Adrenal gland (tissue), 12 donors: ENCODE measurements around the gene CACNA1B. TPM values are rescaled to one million over a fixed set of nuclear protein-coding genes. Genes with fewer than 3 reads are reported as not detected.

Experiments
- DNase-seq, 7 donors: peaks; one replicate each; pipeline ENCODE4 v3.0.0-alpha.2; 2019 to 2020
- H3K27ac ChIP-seq, 5 donors: fragments of 200-600 bp; sonication (generic) in 4 of 5; 1 replicate in 3 of 5; 2 replicates in 2 of 5; pipeline versions ENCODE4 v1.5.1 to v1.8.0; 2016 to 2020; ENCODE audit warnings: mild to moderate bottlenecking in 1 of 5
- H3K27me3 ChIP-seq: fragments of 200-600 bp; 2 replicates; pipeline ENCODE4 v1.8.0; 2021
- H3K36me3 ChIP-seq, 2 donors: fragments of 200-600 bp; replicated peaks in 1 of 2; 1 replicate in 1 of 2; 2 replicates in 1 of 2; pipeline versions ENCODE4 v1.5.1 to v1.8.0; 2018 to 2022
- H3K4me1 ChIP-seq, 2 donors: fragments of 200-600 bp; replicated peaks in 1 of 2; 1 replicate in 1 of 2; 2 replicates in 1 of 2; pipeline versions ENCODE4 v1.5.1 to v1.8.0; 2018 to 2021
- H3K4me3 ChIP-seq, 4 donors: fragments of 200-600 bp; sonication (generic) in 3 of 4; one replicate each; pipeline ENCODE4 v1.5.1; 2016 to 2018
- H3K9me3 ChIP-seq, 3 donors: fragments of 200-600 bp; sonication (generic) in 1 of 3; replicated peaks in 1 of 3; 1 replicate in 2 of 3; 2 replicates in 1 of 3; pipeline versions ENCODE4 v1.5.1 to v1.8.0; 2016 to 2021
- POLR2A ChIP-seq, 2 donors: fragments of 450-650 bp; IDR thresholded peaks; one replicate each; pipeline ENCODE4 v1.6.1; 2017; ENCODE audit warnings: antibody characterized with exemption in 2 of 2, mild to moderate bottlenecking in 2 of 2, moderate library complexity in 1 of 2
- WGBS, 4 donors: extraction: QIAGEN DNeasy Blood & Tissue Kit in 2 of 4; methylation state at CpG; one replicate each; pipeline versions ENCODE4 v1.1.5 to v1.1.7; 2013 to 2017; 5-methylcytosine and 5-hydroxymethylcytosine counted together
- intact Hi-C, 2 donors: fragments of 100-400 bp; cut with DNase I; formaldehyde crosslinking; loops; one replicate each; pipeline versions ENCODE4 v1.14.1 to v1.15.0; 2022 to 2023
- polyA plus RNA-seq, 3 donors: library from polyadenylated mRNA; stranded (reverse); fragments of 200-250 nt in 2 of 3; fragments of 350-450 nt in 1 of 3; fragmentation: Illumina TruSeq in 1 of 3; extraction: RNeasy Lipid Tissue Mini Kit (QIAGEN cat#74804) in 1 of 3; gene quantifications; one replicate each; pipeline ENCODE4 v1.2.3, GENCODE V29; 2013 to 2014
- total RNA-seq, 9 donors: library from RNA; depleted of rRNA in 4 of 9; stranded (reverse); fragments of >200 nt in 4 of 9; fragments of 120-200 nt in 1 of 9; fragmentation: NEBNext Ultra II Directional in 1 of 9; extraction: Animal tissue kit (Norgen Biotek cat#: 25700) in 1 of 9; gene quantifications; one replicate each; pipeline versions ENCODE4 v1.1.0 to v1.2.4, GENCODE V29; 2013 to 2023
- TF ChIP-seq, protein P1 (sequence below), 6 experiments: fragments of 450-650 bp in 4 of 6; fragments of 200-600 bp in 2 of 6; sonication (generic) in 1 of 6; IDR thresholded peaks; 1 replicate in 5 of 6; 2 replicates in 1 of 6; pipeline versions ENCODE4 v1.5.1 to v1.8.0; 2016 to 2021; ENCODE audit warnings: antibody characterized with exemption in 6 of 6, mild to moderate bottlenecking in 2 of 6, moderate library complexity in 1 of 6
- donor health status: healthy with polysubstance abuse.
- donor health status: Bipolar disorder and iron deficiency.
- donor health status: DM: yes; HTN: yes; CAD: no.
- donor health status: DM: no; HTN: no; CAD: no.
- donor health status: DM: no; HTN: no; CAD: no.
- donor health status: DM: yes; HTN: yes; CAD: no.

CACNA1B gene
- total and polyA plus RNA-seq, 12 donors = 0.04 to 4.9 (median 1.1) TPM; not detected in 1

DNA sequence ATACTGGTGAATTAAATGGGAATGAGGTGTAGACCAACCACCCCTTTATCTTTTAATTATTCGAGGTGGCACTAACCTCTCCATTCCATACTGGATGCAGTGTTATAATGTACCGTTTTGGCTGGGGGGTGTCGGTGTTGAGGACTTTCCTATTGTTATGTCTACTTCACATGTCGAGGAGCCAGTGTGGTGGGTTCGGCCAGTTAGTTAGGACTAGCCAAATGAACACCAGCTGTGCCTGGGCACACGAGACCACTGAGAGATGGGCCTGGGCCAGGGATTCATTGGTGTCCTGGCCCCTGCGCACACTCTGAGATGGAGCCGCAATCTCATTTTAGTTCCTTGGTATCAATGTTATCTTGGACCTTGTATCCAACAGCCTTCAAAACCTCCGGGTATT is 186.2 kb downstream of the CACNA1B start:
- 64 to 78% (median 73%) methylated on average over 8 to 9 of the region's 9 CpGs for WGBS, 4 donors
- Histone ChIP-seq H3K27me3 (no peaks in the 10 kb centered on the region), H3K4me1 (no peaks in the 10 kb centered on the region), H3K9me3 (no peaks in the 10 kb centered on the region), H3K4me3 (no peak overlapping the region), H3K36me3 (no peaks in the 10 kb centered on the region), H3K27ac (no peak overlapping the region)
- intact Hi-C loops = no loop called here
- DNase-seq = no peak
- TF ChIP-seq POLR2A (IDR thresholded peaks at IDR 0.05) = no peak
- TF ChIP-seq, protein P1, sequence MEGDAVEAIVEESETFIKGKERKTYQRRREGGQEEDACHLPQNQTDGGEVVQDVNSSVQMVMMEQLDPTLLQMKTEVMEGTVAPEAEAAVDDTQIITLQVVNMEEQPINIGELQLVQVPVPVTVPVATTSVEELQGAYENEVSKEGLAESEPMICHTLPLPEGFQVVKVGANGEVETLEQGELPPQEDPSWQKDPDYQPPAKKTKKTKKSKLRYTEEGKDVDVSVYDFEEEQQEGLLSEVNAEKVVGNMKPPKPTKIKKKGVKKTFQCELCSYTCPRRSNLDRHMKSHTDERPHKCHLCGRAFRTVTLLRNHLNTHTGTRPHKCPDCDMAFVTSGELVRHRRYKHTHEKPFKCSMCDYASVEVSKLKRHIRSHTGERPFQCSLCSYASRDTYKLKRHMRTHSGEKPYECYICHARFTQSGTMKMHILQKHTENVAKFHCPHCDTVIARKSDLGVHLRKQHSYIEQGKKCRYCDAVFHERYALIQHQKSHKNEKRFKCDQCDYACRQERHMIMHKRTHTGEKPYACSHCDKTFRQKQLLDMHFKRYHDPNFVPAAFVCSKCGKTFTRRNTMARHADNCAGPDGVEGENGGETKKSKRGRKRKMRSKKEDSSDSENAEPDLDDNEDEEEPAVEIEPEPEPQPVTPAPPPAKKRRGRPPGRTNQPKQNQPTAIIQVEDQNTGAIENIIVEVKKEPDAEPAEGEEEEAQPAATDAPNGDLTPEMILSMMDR (IDR thresholded peaks at IDR 0.05) = no peak

DNA sequence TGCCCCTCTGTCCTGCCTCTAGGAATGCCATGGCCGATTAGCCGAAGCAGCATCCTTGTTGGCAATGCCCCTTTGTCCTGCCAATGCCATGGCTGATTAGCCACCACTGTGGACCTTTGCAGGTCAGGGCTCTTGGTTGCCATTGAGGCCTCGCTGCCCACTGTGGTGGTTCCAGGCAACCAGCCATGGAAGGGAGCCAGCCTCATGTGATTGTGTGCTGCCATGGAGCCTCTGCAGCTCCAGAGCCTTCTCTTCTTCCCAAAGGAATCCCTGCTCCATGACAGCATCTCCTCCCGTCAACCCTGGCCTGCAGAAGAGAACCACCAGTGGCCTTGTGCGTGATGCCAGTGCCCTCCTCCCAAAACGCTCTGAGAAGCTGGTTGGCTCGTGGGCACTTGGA is 187.0 kb downstream of the CACNA1B start:
- Histone ChIP-seq H3K4me3 (no peak overlapping the region), H3K36me3 (no peaks in the 10 kb centered on the region), H3K4me1 (no peaks in the 10 kb centered on the region), H3K9me3 (no peaks in the 10 kb centered on the region), H3K27me3 (no peaks in the 10 kb centered on the region), H3K27ac (no peak overlapping the region)
- WGBS, 4 donors = 78 to 87% (median 85%) methylated on average over 6 to 7 of the region's 7 CpGs
- DNase-seq = no peak
- TF ChIP-seq, protein P1 (IDR thresholded peaks at IDR 0.05) = no peak
- no peak for TF ChIP-seq POLR2A (IDR thresholded peaks at IDR 0.05)
- intact Hi-C loops = no loop called here

DNA sequence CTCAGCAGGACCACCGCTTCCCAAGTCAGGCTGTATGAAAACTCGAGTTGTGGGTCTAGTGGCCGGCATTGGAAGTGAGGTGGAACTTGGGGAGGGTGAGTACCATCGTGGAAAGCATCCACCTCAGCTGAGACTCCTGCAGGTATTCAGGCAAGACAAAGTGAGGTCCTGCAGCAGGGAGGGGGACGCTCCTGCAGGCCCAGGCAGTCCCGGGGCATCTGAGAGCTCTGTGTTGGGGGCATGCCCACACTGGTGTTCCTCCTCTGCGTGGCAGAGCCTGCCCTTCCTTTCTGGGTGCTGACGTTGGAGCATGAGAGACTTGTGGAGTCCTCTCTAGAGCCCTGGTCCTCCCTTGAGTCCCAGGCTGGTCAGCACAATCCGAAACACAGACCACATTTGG is 187.7 kb downstream of the CACNA1B start:
- no peaks in the 10 kb centered on the region for H3K27me3 ChIP-seq
- TF ChIP-seq POLR2A (IDR thresholded peaks at IDR 0.05) = no peak
- TF ChIP-seq, protein P1 (IDR thresholded peaks at IDR 0.05) = no peak
- no peaks in the 10 kb centered on the region for H3K9me3 ChIP-seq
- DNase-seq = no peak
- WGBS, 4 donors = 66 to 80% (median 77%) methylated on average over 6 to 9 of the region's 9 CpGs
- H3K27ac ChIP-seq = no peak overlapping the region
- intact Hi-C loops = no loop called here
- H3K4me1 ChIP-seq = no peaks in the 10 kb centered on the region
- H3K36me3 ChIP-seq = no peaks in the 10 kb centered on the region
- H3K4me3 ChIP-seq = no peak overlapping the region

DNA sequence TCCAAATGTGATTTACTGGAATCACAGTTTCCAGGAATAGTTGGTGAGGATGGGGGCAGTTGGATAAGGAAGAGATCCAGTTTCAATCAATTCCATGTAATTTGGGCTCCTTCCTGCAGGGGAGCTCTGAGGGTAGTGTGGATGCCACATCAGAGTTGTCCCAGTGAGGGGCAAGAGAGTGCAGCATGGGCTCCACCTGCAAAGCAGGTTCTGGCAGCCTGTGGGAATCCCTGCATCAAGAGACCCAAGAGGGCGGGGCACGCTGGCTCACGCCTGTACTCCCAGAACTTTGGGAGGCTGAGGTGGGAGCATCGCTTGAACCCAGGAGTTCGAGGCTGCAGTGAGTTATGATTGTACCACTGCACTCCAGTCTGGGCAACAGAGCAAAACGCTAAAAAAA is 188.5 kb downstream of the CACNA1B start:
- 69 to 79% (median 73%) methylated on average over 6 of the region's 6 CpGs for WGBS, 4 donors
- Histone ChIP-seq H3K27me3 (no peaks in the 10 kb centered on the region), H3K36me3 (no peaks in the 10 kb centered on the region), H3K27ac (no peak overlapping the region), H3K4me3 (no peak overlapping the region), H3K9me3 (no peaks in the 10 kb centered on the region), H3K4me1 (no peaks in the 10 kb centered on the region)
- peak in 1 of 7 donors; percentile 1 for DNase-seq
- intact Hi-C loops = no loop called here
- TF ChIP-seq, protein P1 (IDR thresholded peaks at IDR 0.05) = no peak
- no peak for TF ChIP-seq POLR2A (IDR thresholded peaks at IDR 0.05)
